Small intestine (tissue), 7 donors: ENCODE measurements around the gene RHEB. TPM values are rescaled to one million over a fixed set of nuclear protein-coding genes. Genes with fewer than 3 reads are reported as not detected.
"Not testable (repeated sequence)": the region's sequence is repeated elsewhere in the genome, so short reads cannot be mapped to it uniquely, and the experiment has no call there.

Source experiments
- DNase-seq, 2 donors: peaks; one replicate each; pipeline versions ENCODE4 v3.0.0 to v3.0.0-alpha.2; 2013
- FAIRE-seq: peaks from 2 replicates; lab custom pipeline; 2012; peaks lifted over from hg19 to GRCh38; lab: Jason Lieb, UNC
- H3K27ac ChIP-seq, 3 donors: one replicate each; pipeline ENCODE4 v1.5.1; 2013; ENCODE audit warnings: low read length in 2 of 3, mild to moderate bottlenecking in 2 of 3, control low read depth in 1 of 3, inconsistent platforms in 1 of 3, low read depth in 1 of 3, moderate library complexity in 1 of 3
- H3K27me3 ChIP-seq, 3 donors: one replicate each; pipeline ENCODE4 v1.6.1; 2013; ENCODE audit warnings: low read length in 3 of 3, inconsistent platforms in 1 of 3; ENCODE audit not compliant: control insufficient read depth in 3 of 3, insufficient read depth in 3 of 3
- H3K36me3 ChIP-seq, 3 donors: one replicate each; pipeline ENCODE4 v1.6.1; 2013; ENCODE audit warnings: low read length in 3 of 3, inconsistent platforms in 1 of 3, low read depth in 1 of 3, mild to moderate bottlenecking in 1 of 3, moderate library complexity in 1 of 3; ENCODE audit not compliant: control insufficient read depth in 3 of 3, insufficient read depth in 2 of 3
- H3K4me1 ChIP-seq, 3 donors: one replicate each; pipeline ENCODE4 v1.6.1; 2013; ENCODE audit warnings: low read length in 2 of 3, inconsistent platforms in 1 of 3, low read depth in 1 of 3, mild to moderate bottlenecking in 1 of 3, moderate library complexity in 1 of 3; ENCODE audit not compliant: control insufficient read depth in 3 of 3, insufficient read depth in 2 of 3
- H3K4me3 ChIP-seq, 3 donors: one replicate each; pipeline ENCODE4 v1.5.1; 2013; ENCODE audit warnings: low read length in 3 of 3, control low read depth in 1 of 3, inconsistent platforms in 1 of 3, low read depth in 1 of 3, mild to moderate bottlenecking in 1 of 3, moderate library complexity in 1 of 3
- H3K9me3 ChIP-seq, 2 donors: one replicate each; pipeline ENCODE4 v1.6.1; 2013; ENCODE audit warnings: low read depth in 1 of 2, low read length in 1 of 2; ENCODE audit not compliant: control insufficient read depth in 2 of 2, insufficient read depth in 1 of 2
- WGBS, 3 donors: extraction: QIAGEN DNeasy Blood & Tissue Kit; methylation state at CpG; one replicate each; pipeline ENCODE4 v1.1.7; 2013; 5-methylcytosine and 5-hydroxymethylcytosine counted together
- polyA plus RNA-seq, 4 donors: library from polyadenylated mRNA; stranded (reverse) in 3 of 4; unstranded in 1 of 4; fragments of 200-250 nt in 3 of 4; fragments of 120-200 nt in 1 of 4; gene quantifications; one replicate each; pipeline versions ENCODE4 v1.2.1 to v1.2.3, GENCODE V29; 2013
- donor health status: healthy with polysubstance abuse.
- donor health status: control.
- donor health status: control.
- donor health status: Bipolar disorder and iron deficiency.
- donor health status: healthy.

RHEB gene
- polyA plus RNA-seq, 4 donors: 54.4 to 84.6 (median 64.4) TPM

GRCh38 chr7:151541709-151542499, 22.2 kb upstream of the RHEB start:
- no peak overlapping the region for H3K27ac ChIP-seq

GRCh38 chr7:151540146-151540545, 20.5 kb upstream of the RHEB start:
- H3K4me3 ChIP-seq: no peak overlapping the region
- H3K36me3 ChIP-seq: no peaks in the 10 kb centered on the region
- FAIRE-seq: no peak
- no peaks in the 10 kb centered on the region for H3K9me3 ChIP-seq
- no peak overlapping the region for H3K27ac ChIP-seq
- H3K4me1 ChIP-seq: no peaks in the 10 kb centered on the region
- peaks cover 0 to 7% (median 4%) of the 10 kb centered on the region in 3 donors for H3K27me3 ChIP-seq
- WGBS, 3 donors: 93 to 96% (median 95%) methylated on average over 4 of the region's 4 CpGs
- no peak for DNase-seq

More at GRCh38 chr7:151541709-151542499, 22.2 kb upstream of the RHEB start:
- no peak for DNase-seq
- no peaks in the 10 kb centered on the region for H3K4me1 ChIP-seq
- FAIRE-seq: no peak
- H3K36me3 ChIP-seq: no peaks in the 10 kb centered on the region
- peaks cover 0 to 7% (median 2%) of the 10 kb centered on the region in 3 donors for H3K27me3 ChIP-seq
- H3K4me3 ChIP-seq: no peak overlapping the region
- no peaks in the 10 kb centered on the region for H3K9me3 ChIP-seq
- WGBS, 3 donors: 88 to 89% (median 89%) methylated on average over 17 of the region's 17 CpGs

GRCh38 chr7:151539088-151539671, 19.5 kb upstream of the RHEB start:
- no peak overlapping the region for H3K4me3 ChIP-seq
- DNase-seq (no peak), FAIRE-seq (no peak)
- no peak overlapping the region for H3K27ac ChIP-seq
- WGBS, 3 donors: 71 to 72% (median 72%) methylated on average over 9 of the region's 9 CpGs
- no peaks in the 10 kb centered on the region for H3K4me1 ChIP-seq
- H3K27me3 ChIP-seq: peaks cover 0 to 7% (median 3%) of the 10 kb centered on the region in 3 donors
- no peaks in the 10 kb centered on the region for H3K9me3 ChIP-seq
- H3K36me3 ChIP-seq: no peaks in the 10 kb centered on the region

GRCh38 chr7:151537818-151538561, 18.3 kb upstream of the RHEB start:
- 32 to 41% (median 32%) methylated on average over 8 of the region's 8 CpGs for WGBS, 3 donors
- H3K9me3 ChIP-seq: no peaks in the 10 kb centered on the region
- H3K27ac ChIP-seq: no peak overlapping the region
- H3K36me3 ChIP-seq: no peaks in the 10 kb centered on the region
- no peak overlapping the region for H3K4me3 ChIP-seq
- FAIRE-seq (no peak), DNase-seq (no peak)
- no peaks in the 10 kb centered on the region for H3K4me1 ChIP-seq
- peaks cover 0 to 7% (median 3%) of the 10 kb centered on the region in 3 donors for H3K27me3 ChIP-seq

- DNase-seq, H3K4me3 ChIP-seq, H3K36me3 ChIP-seq, H3K27me3 ChIP-seq, H3K4me1 ChIP-seq, FAIRE-seq, H3K27ac ChIP-seq: not testable (repeated sequence)
- 82 to 86% (median 83%) methylated on average over 2 of the region's 2 CpGs for WGBS, 3 donors
- peaks cover 0 to 10% of the 10 kb centered on the region in 2 donors for H3K9me3 ChIP-seq
Observed at GRCh38 chr7:151536178-151536577, 16.5 kb upstream of the RHEB start.

GRCh38 chr7:151529842-151530241, 10.1 kb upstream of the RHEB start:
- no peak for DNase-seq
- no peaks in the 10 kb centered on the region for H3K36me3 ChIP-seq
- no peak for FAIRE-seq

GRCh38 chr7:151524845-151525244, 5.2 kb upstream of the RHEB start:
- peaks cover 0 to 5% of the 10 kb centered on the region in 2 donors for H3K9me3 ChIP-seq
- DNase-seq (no peak), FAIRE-seq (no peak)
- H3K27ac ChIP-seq: no peak overlapping the region
- 74 to 92% (median 88%) methylated on average over 2 of the region's 2 CpGs for WGBS, 3 donors
- no peaks in the 10 kb centered on the region for H3K27me3 ChIP-seq
- peaks cover 0 to 11% (median 0%) of the 10 kb centered on the region in 3 donors for H3K4me1 ChIP-seq
- H3K4me3 ChIP-seq: no peak overlapping the region
- no peaks in the 10 kb centered on the region for H3K36me3 ChIP-seq

More at GRCh38 chr7:151529842-151530241, 10.1 kb upstream of the RHEB start:
- Histone ChIP-seq H3K4me1 (no peaks in the 10 kb centered on the region), H3K27ac (no peak overlapping the region), H3K9me3 (peaks cover 0 to 20% of the 10 kb centered on the region in 2 donors), H3K4me3 (no peak overlapping the region), H3K27me3 (no peaks in the 10 kb centered on the region)

GRCh38 chr7:151524331-151524730, 4.6 kb upstream of the RHEB start:
- Histone ChIP-seq H3K9me3 (peaks cover 0 to 1% of the 10 kb centered on the region in 2 donors), H3K27ac (peak overlapping the region in 1 of 3 donors; percentile 68), H3K4me3 (no peak overlapping the region), H3K36me3 (no peaks in the 10 kb centered on the region), H3K4me1 (peaks cover 0 to 11% (median 0%) of the 10 kb centered on the region in 3 donors), H3K27me3 (no peaks in the 10 kb centered on the region)
- FAIRE-seq (no peak), DNase-seq (peak in 1 of 2 donors; percentile 81)
- WGBS, 3 donors: 43 to 70% (median 67%) methylated on average over 8 of the region's 8 CpGs
